IMR-90 (cell line): ENCODE results near the gene PRKG2. TPM values are rescaled to one million over a fixed set of nuclear protein-coding genes. Genes with fewer than 3 reads are reported as not detected.

ENCODE experiments used
- ATAC-seq: fragments of 200-7000 bp; cut with Tn5 transposase; 2 replicates; pipeline ENCODE4 v1.9.1; 2020; ENCODE audit warnings: low read depth, mild to moderate bottlenecking, moderate library complexity
- BruUV-seq: library from RNA; stranded (reverse); fragments of 400-500 nt; replicated peaks from 2 replicates; lab custom pipeline; 2021; lab: Mats Ljungman, UMichigan
- CTCF ChIA-PET: fragments of 300-600 bp; formaldehyde crosslinking; extraction: SDS; loops from one replicate; lab custom pipeline; 2021; ENCODE audit warnings: antibody characterized with exemption; lab: Yijun Ruan, JAX
- POLR2A ChIA-PET: fragments of 300-600 bp; sonication (Branson Sonifier 250); formaldehyde crosslinking; loops from one replicate; lab custom pipeline; 2022; ENCODE audit warnings: antibody characterized with exemption; ENCODE audit not compliant: unreplicated experiment; lab: Charles Lee
- DNase-seq: peaks from one replicate; pipeline ENCODE4 v3.0.0; 2013
- H2AFZ ChIP-seq: replicated peaks from 2 replicates; pipeline ENCODE3; 2013; ENCODE audit warnings: low read length, mild to moderate bottlenecking; ENCODE audit not compliant: poor library complexity
- H2AK5ac ChIP-seq: 2 replicates; pipeline ENCODE4 v1.6.1; 2013; ENCODE audit warnings: low read depth, low read length, inconsistent platforms
- H2AK9ac ChIP-seq: replicated peaks from 2 replicates; pipeline ENCODE3; 2013; ENCODE audit warnings: mild to moderate bottlenecking, low read depth, low read length, moderate library complexity; ENCODE audit not compliant: poor library complexity
- H2BK120ac ChIP-seq: 2 replicates; pipeline ENCODE4 v1.6.1; 2013; ENCODE audit warnings: low read depth, low read length, inconsistent platforms
- H2BK15ac ChIP-seq: 3 replicates; pipeline ENCODE4 v1.6.1; 2013; ENCODE audit warnings: low read depth, low read length, inconsistent platforms
- H2BK20ac ChIP-seq: 2 replicates; pipeline ENCODE4 v1.6.1; 2013; ENCODE audit warnings: low read depth, mild to moderate bottlenecking, inconsistent platforms, low read length, moderate library complexity
- H2BK5ac ChIP-seq: 2 replicates; pipeline ENCODE4 v1.6.1; 2013; ENCODE audit warnings: mild to moderate bottlenecking, low read depth, low read length, inconsistent platforms; ENCODE audit not compliant: poor library complexity, severe bottlenecking
- H3K14ac ChIP-seq: replicated peaks from 2 replicates; pipeline ENCODE4 v1.6.1; 2013; ENCODE audit warnings: low read depth, low read length, inconsistent platforms
- H3K18ac ChIP-seq: 2 replicates; pipeline ENCODE4 v1.6.1; 2013; ENCODE audit warnings: low read depth, low read length, control low read depth
- H3K23ac ChIP-seq: 2 replicates; pipeline ENCODE4 v1.6.1; 2013; ENCODE audit warnings: low read depth, low read length, inconsistent platforms
- H3K27ac ChIP-seq: 2 replicates; pipeline ENCODE4 v1.5.1; 2013; ENCODE audit warnings: mild to moderate bottlenecking, control low read depth, low read length; ENCODE audit not compliant: insufficient read depth
- H3K27me3 ChIP-seq: 2 replicates; pipeline ENCODE4 v1.6.1; 2013; ENCODE audit warnings: low read length; ENCODE audit not compliant: control insufficient read depth, insufficient read depth
- H3K36me3 ChIP-seq: 2 replicates; pipeline ENCODE4 v1.6.1; 2013; ENCODE audit warnings: low read length, mixed read lengths; ENCODE audit not compliant: control insufficient read depth, insufficient read depth
- H3K4ac ChIP-seq: 2 replicates; pipeline ENCODE4 v1.6.1; 2013; ENCODE audit warnings: low read depth, low read length, inconsistent platforms
- H3K4me1 ChIP-seq: 2 replicates; pipeline ENCODE4 v1.6.1; 2013; ENCODE audit warnings: low read length, mixed read lengths; ENCODE audit not compliant: control insufficient read depth, insufficient read depth
- H3K4me2 ChIP-seq: 2 replicates; pipeline ENCODE4 v1.6.1; 2013; ENCODE audit warnings: low read depth, mild to moderate bottlenecking, control low read depth, low read length, moderate library complexity
- H3K4me3 ChIP-seq: 2 replicates; pipeline ENCODE4 v1.5.1; 2013; ENCODE audit warnings: low read depth, mild to moderate bottlenecking, control low read depth, low read length, moderate library complexity; ENCODE audit not compliant: insufficient read depth
- H3K56ac ChIP-seq: 2 replicates; pipeline ENCODE4 v1.6.1; 2013; ENCODE audit warnings: low read length, inconsistent platforms; ENCODE audit not compliant: insufficient read depth; ENCODE audit errors: extremely low read depth
- H3K79me1 ChIP-seq, 2 experiments: 2 replicates each; pipeline ENCODE4 v1.6.1; 2013; ENCODE audit warnings: low read length in 2 of 2, inconsistent platforms in 1 of 2, low read depth in 1 of 2
- H3K9ac ChIP-seq: 2 replicates; pipeline ENCODE4 v1.6.1; 2013; ENCODE audit warnings: low read depth, low read length, control low read depth
- H3K9me1 ChIP-seq: 2 replicates; pipeline ENCODE4 v1.6.1; 2013; ENCODE audit warnings: low read length, inconsistent platforms; ENCODE audit not compliant: insufficient read depth
- H3K9me3 ChIP-seq: 2 replicates; pipeline ENCODE4 v1.6.1; 2013; ENCODE audit warnings: low read length; ENCODE audit not compliant: control insufficient read depth, insufficient read depth
- H4K20me1 ChIP-seq: 2 replicates; pipeline ENCODE4 v1.6.1; 2013; ENCODE audit warnings: low read length, inconsistent platforms; ENCODE audit not compliant: insufficient read depth
- H4K5ac ChIP-seq: 2 replicates; pipeline ENCODE4 v1.6.1; 2013; ENCODE audit warnings: mild to moderate bottlenecking, low read depth, low read length, control low read depth
- H4K8ac ChIP-seq, 2 experiments: 2 replicates each; pipeline ENCODE4 v1.6.1; 2013; ENCODE audit warnings: low read depth in 2 of 2, low read length in 2 of 2, control low read depth in 1 of 2, inconsistent platforms in 1 of 2
- H4K91ac ChIP-seq: 2 replicates; pipeline ENCODE4 v1.6.1; 2013; ENCODE audit warnings: low read depth, low read length, inconsistent platforms; ENCODE audit not compliant: insufficient read depth
- FOS ChIP-seq: fragments of 150-350 bp; IDR thresholded peaks from 2 replicates; pipeline ENCODE4 v1.6.1; 2016; ENCODE audit warnings: low read depth, low read length
- WGBS, 2 experiments: methylation state at CpG; one replicate each; pipeline versions ENCODE4 v1.1.5 to v1.1.7; 2013; ENCODE audit warnings: missing lambda C conversion rate in 2 of 2; ENCODE audit not compliant: insufficient read length in 1 of 2; ENCODE audit errors: extremely low coverage in 2 of 2; 5-methylcytosine and 5-hydroxymethylcytosine counted together
- dilution Hi-C: fragments of 300-500 bp; cut with HindIII; formaldehyde crosslinking; loops from one replicate; pipeline ENCODE4 v1.14.3; 2018; ENCODE audit warnings: low sequenced_read_pairs; ENCODE audit not compliant: unreplicated experiment
- in situ Hi-C: fragments of 300-500 bp; cut with MboI; formaldehyde crosslinking; loops from 3 replicates; pipeline ENCODE4 v1.14.3; 2019; ENCODE audit warnings: low sequenced_read_pairs, inconsistent platforms, mixed read lengths
- intact Hi-C: fragments of 100-400 bp; cut with micrococcal nuclease; formaldehyde crosslinking; loops from 2 replicates; pipeline ENCODE4 v1.10.0; 2022
- polyA plus RNA-seq, 3 experiments: library from polyadenylated mRNA; depleted of rRNA; stranded (reverse); fragments of >200 nt; gene quantifications; 2 replicates each; pipeline ENCODE4 v1.2.3, GENCODE V29; 2012; ENCODE audit warnings: low replicate concordance in 1 of 3
- total RNA-seq: library from RNA; depleted of rRNA; stranded (reverse); fragments of >200 nt; gene quantifications from 2 replicates; pipeline ENCODE4 v1.2.3, GENCODE V29; 2012

The PRKG2 gene
- total and polyA plus RNA-seq, 2 of the 4 experiments (the other 2 are of a cell fraction), result 0.44 to 2.0 TPM

GRCh38 chr4:81095389-81095788 is 119.6 kb downstream of the PRKG2 start:
- dilution Hi-C loops (no loop called here), intact Hi-C loops (no loop called here), in situ Hi-C loops (no loop called here)
- 57% methylated on average over 1 of the region's 2 CpGs; no CpG with 5 or more reads in 1 of the 2 experiments for WGBS, 2 experiments
- Histone ChIP-seq H3K9me1 (no peaks in the 10 kb centered on the region), H3K18ac (no peak overlapping the region), H3K14ac (no peak overlapping the region), H2AFZ (no peak overlapping the region), H3K27ac (no peak overlapping the region), H3K27me3 (no peaks in the 10 kb centered on the region), H3K4me3 (no peak overlapping the region), H3K4me2 (no peak overlapping the region), H4K91ac (no peak overlapping the region), H4K20me1 (no peaks in the 10 kb centered on the region), H2AK9ac (no peak overlapping the region), H3K4me1 (no peaks in the 10 kb centered on the region), H3K9ac (no peak overlapping the region), H3K36me3 (no peaks in the 10 kb centered on the region), H2BK20ac (no peak overlapping the region), H3K79me1 (no peaks in the 10 kb centered on the region), H2AK5ac (no peak overlapping the region), H3K56ac (no peak overlapping the region), H2BK15ac (no peak overlapping the region), H4K5ac (no peak overlapping the region), H3K4ac (no peak overlapping the region), H3K23ac (no peak overlapping the region), H4K8ac (no peak overlapping the region), H2BK5ac (no peak overlapping the region), H3K9me3 (no peaks in the 10 kb centered on the region), H2BK120ac (no peak overlapping the region)
- ChIA-PET POLR2A (no interaction called here), CTCF (no interaction called here)
- no peak for ATAC-seq
- BruUV-seq, result no TSS peak
- no peak for DNase-seq
- no peak for TF ChIP-seq FOS
